NCI-H2081 (cell line): ENCODE measurements around the gene ATP2B1.
A peak's percentile ranks its signal among the peaks of the same experiment; 100 is the strongest.
"Not testable (repeated sequence)": the region's sequence is repeated elsewhere in the genome, so short reads cannot be mapped to it uniquely, and the experiment has no call there.

Experiments
- DNase-seq, 2 experiments: peaks; one replicate each; lab custom pipeline; 2025; lab: John Stamatoyannopoulos, UW

ATP2B1 gene

GRCh38 chr12:89712706-89713105, 4.1 kb upstream of the ATP2B1 start:
- DNase-seq = no peak

GRCh38 chr12:89710873-89711750, 2.5 kb upstream of the ATP2B1 start:
- no peak for DNase-seq

DNA sequence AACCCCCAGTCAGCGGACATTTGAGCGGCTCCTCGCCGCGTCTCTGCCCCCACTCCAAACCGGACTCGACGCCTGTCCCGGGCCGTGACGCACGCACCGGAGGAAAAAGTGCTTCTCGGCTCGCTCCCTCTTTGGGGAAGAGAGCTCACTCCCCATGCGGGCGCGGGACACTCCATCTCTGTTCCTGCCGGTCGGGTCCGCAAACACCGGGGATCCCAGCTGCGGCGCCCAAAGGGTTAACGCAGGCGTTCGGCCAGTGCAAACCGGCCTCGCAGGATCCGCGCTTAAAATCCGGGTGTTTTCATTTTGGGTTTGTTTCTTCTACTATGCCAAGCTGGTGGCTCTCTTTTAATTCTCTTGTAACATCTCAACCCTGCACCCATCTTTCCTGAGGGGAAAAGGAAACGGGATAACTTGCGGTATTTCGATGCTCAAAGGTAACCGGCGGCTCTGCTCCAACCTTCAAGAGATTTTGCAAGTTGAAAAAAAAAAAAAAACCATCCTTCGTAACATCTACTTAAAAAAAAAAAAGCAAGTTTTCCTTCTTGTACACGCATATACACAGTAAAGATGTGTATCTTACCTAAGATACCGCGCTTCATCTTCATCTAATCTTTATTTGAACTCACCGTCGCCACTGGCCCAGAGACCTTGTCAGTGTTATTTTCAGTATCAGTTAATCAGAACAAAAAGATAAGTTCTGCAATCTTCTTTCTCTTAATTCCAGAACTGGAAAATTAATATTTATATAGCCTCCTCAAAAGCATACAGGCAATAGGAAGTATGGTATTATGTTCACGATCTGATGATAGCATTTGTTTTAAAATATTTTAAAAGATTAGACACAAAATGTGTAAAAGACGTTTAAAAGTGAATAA, 1.6 kb upstream of the ATP2B1 start:
- peak in 1 of 2 experiments; percentile 53 for DNase-seq

GRCh38 chr12:89709157-89709994, 738 bp upstream of the ATP2B1 start:
- DNase-seq = peak; percentile 97 to 98

DNA sequence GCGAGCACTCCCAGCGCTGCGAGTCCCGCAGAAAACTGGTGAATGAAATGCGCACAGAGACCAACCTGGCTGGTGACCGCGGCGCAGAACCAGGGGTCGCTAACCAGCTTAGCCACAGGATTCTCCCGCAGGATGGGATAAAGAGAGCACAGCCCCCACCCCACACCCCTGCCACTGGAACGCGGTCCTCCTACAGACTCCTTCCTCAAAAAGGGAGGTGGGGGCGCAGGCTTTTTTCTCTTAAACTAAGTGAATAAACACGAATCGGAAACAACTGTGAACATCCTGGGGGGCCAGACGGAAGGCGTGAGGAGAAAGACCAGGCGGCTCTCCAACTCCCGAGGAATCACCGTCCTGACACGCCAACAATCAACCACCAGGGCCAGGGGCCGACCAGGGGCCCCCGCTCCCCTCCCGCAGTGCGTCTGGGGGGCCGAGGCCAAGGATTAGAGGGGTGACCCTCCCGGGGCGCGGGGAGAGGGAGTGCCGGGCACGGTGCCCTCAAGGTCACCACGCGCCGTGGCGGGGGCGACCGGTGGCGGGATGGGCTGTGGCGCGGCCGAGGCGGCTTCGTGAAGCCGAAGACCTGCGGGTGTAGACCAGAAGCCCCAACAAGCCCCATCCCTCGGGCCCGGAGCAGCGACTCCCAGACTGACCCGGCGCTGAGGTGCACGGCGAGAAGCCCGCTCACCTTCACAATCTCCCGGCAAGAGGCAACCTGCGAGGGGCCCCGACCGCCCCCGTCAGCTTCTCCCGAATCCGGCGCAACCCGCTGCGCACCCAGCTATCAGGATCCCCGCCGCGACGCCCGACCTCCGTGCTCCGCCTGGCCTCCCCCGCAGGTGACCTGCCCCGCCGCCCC, 704 bp downstream of the ATP2B1 start:
- DNase-seq = peak in 1 of 2 experiments; percentile 48

- peak in 1 of 2 experiments; percentile 11 for DNase-seq
These were observed 1.5 kb downstream of the ATP2B1 start for GRCh38 chr12:89706986-89707702.

- no peak for DNase-seq
These were observed 2.1 kb downstream of the ATP2B1 start for GRCh38 chr12:89706551-89706950.

DNA sequence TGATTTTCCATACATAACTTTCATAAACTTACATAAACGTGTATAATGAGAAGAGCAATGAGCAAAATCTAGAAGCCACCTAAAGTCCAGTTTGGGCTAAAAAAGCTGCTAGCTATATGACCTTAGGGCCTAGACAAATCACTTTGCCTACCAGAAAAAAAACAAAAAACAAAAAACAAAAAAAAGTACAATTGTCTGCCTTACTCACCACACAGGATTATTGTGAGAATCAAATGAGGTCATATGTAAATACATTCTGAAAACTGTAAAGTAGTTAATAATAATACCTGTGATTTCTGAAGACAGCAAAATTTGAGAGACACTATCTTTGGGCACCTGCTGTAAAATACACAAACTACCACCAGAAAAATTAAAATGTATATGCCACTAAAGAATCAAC, 4.2 kb downstream of the ATP2B1 start:
- DNase-seq = no peak

- no peak for DNase-seq
These were observed 4.9 kb downstream of the ATP2B1 start for GRCh38 chr12:89703768-89704167.

- DNase-seq = no peak
These were observed 6.1 kb downstream of the ATP2B1 start for GRCh38 chr12:89702503-89702902.

DNA sequence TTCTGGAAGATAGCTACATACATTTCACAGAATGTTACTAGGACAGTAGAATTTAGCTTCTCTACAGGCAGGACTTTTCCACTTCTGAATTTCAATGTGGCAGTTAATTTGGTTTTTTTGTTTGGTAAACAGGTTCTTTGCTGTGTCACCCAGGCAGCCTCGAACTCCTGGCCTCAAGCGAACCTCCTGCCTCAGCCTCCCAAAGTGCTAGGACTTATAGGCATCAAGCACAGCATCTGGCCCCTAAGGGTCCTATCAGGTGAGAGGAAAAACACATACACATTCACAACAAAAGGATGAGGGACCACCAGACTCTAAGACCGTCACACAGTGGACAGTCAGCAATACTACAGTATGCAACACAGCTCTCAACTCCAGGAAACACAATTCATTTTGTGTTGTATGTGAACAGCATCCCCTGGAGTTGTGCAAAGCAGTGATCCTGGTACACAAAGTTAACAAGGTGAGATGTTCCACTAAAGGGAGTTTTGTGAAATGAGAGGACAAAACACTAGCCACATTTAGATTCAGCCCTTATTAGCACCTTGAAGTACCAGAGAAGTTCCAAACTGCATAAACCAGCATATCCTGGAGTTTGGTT, 6.9 kb downstream of the ATP2B1 start:
- DNase-seq = no peak

DNA sequence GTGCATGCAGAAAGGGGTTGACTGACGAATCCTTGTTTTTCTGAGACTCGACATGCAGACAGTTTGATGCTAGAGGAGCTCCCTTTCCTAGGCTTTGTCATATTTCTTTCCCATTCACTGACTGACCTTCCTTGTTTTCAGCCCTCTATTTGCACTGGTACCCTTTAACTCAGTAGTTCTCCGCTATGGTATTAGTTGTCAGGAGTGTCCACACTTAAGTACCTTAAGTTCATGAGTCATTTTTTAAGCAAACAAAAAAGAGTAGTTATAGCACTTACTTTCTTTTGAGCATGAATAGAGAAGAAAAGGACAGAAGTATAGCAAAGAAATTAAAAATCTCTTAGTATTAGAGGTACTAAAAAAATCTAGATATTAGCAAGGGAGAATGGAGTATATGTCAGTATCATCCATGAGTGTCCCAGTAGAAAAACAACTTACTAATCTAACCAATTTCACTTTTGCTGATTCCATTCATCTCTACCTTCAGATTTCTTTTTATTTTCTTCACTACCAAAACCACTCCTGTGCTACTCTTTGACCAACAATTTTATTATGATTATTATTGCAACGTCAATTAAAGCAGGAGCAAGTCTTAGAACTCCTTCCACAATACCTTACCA, 8.3 kb downstream of the ATP2B1 start:
- DNase-seq = no peak

DNA sequence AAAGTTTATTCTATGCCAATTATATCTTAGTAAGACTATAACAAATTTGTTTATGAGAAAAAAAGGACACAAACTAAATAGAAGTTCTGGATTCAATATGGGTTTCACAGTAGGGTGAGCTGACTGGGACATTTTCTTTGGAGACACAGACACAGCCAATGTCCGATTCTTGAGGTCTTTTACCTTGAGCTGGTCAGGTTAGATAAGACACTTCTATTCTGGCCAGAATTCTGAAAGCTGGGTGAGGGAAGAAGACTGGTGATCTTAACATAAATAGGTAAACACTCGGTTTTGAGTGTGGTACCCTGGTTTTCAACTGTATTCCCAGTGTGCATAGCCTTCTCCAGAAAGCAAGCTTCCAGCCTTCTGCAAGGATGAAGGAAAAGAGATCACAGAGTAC, 10.0 kb downstream of the ATP2B1 start:
- no peak for DNase-seq

GRCh38 chr12:89697728-89698127, 10.9 kb downstream of the ATP2B1 start:
- DNase-seq = not testable (repeated sequence)

GRCh38 chr12:89697296-89697695, 11.3 kb downstream of the ATP2B1 start:
- no peak for DNase-seq

- DNase-seq = no peak
These were observed 12.8 kb downstream of the ATP2B1 start for GRCh38 chr12:89695830-89696229.

GRCh38 chr12:89695100-89695499, 13.5 kb downstream of the ATP2B1 start:
- no peak for DNase-seq

- DNase-seq = no peak
These were observed 14.1 kb downstream of the ATP2B1 start for GRCh38 chr12:89694542-89694941.

- DNase-seq = peak in 1 of 2 experiments; percentile 22
These were observed 14.9 kb downstream of the ATP2B1 start for GRCh38 chr12:89693639-89694202.
